NCI-H2171 (cell line): ENCODE results near the gene CDYL.
"Not testable (repeated sequence)": the region's sequence is repeated elsewhere in the genome, so short reads cannot be mapped to it uniquely, and the experiment has no call there.

Source experiments
- DNase-seq: peaks from one replicate; lab custom pipeline; 2025; lab: John Stamatoyannopoulos, UW

Gene CDYL

DNA sequence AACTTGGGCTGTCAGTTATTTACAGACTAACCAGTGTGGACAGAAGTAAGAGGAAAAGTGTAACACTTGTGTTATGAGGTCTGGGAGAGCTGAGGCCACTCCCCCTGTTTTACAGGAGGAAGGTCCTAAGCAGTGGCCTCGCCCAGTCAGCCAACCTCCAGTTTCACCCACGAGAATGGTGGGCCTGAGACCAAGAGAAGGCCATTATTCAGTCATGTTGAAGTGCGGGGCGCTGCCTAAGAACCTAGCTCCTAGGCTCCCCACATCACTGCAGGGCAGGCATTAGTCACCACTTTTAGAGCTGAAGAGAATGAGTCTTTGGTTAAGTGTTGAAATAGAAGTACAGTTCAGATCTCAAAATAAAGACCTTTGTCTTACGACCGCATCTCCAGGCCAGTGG lies 27.9 kb downstream of the CDYL start:
- no peak for DNase-seq

DNA sequence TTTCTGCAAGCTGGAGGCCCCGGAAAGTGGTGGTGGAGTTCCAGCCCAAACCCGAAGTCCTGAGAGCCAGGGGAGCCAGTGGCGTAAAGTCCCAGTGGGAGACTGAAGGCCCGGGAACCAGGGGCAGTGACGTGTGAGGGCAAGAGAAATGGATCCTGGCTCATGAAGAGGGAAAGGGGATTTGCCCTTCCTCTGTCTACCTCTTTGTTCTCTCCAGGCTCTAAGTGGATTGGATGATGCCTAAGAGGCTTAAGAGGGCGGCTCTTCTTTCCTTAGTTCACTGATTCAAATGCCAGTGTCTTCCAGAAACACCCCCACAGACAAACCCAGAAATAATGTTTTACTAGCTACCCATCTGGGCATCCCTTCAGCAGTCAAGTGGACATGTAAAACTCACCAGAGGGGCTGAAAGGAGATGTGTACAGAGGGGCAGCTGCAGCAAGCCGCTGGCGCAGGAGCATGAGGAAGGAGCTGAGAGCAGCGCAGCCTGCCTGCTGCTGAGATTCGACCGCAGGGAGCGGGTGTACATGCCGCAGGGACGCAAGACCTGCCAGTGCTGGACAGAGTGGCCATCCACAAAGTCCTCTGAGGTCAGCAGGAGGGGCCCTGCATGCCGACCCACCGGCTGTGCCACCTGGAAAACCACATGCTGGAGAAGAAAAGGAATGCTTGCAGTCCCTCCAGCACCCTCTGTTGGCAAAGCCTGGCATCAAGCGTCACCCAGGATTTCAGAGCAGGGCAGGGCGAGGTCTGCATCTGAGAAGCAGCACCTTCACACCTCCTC lies 29.5 kb downstream of the CDYL start:
- peak; percentile 2 for DNase-seq

- no peak for DNase-seq
Observed at GRCh38 chr6:4806337-4806725, 30.1 kb downstream of the CDYL start.

GRCh38 chr6:4806791-4807190 lies 30.6 kb downstream of the CDYL start:
- DNase-seq: no peak

DNA sequence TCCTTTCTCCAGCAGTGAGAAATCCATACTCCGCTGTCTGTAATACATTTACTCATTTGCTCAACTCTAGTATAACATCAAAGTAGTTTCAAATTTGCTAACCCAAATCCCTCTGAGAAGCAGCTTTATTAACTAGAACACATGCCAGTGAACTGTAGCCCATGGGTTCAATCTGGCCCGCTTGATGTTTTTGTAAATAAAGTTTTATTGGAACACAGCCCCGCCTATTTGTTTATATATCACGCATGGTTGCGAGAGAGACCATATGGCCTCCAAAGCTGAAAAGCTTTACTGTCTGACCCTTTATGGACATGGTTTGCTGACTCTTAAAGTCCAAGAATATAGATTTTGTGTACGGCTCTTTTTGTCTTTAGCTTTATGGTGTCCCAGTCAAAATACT lies 32.2 kb downstream of the CDYL start:
- DNase-seq: no peak

GRCh38 chr6:4809999-4810918 lies 34.1 kb downstream of the CDYL start:
- no peak for DNase-seq

- DNase-seq: no peak
Observed at GRCh38 chr6:4812068-4812467, 35.9 kb downstream of the CDYL start.

- no peak for DNase-seq
Observed at GRCh38 chr6:4813055-4813454, 36.9 kb downstream of the CDYL start.

- no peak for DNase-seq
Observed at GRCh38 chr6:4814212-4814611, 38.0 kb downstream of the CDYL start.

DNA sequence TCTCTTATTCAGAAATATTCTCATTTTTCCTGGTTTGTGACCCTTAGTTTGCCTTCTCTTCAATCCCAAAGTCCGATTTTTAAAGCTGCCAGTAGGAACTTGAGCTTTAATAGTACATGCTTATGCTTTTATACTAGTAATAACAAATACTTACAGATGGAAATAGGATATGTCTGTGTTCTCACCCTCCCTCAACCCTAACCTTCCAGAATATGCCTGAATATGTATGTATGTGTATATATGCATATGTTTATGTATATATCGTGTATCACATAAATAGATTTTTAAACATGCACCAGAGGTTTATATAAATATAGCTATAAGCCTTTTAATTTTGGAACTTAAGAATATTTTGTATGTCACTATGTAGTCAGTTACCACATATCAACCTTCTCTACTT lies 38.8 kb downstream of the CDYL start:
- no peak for DNase-seq

DNA sequence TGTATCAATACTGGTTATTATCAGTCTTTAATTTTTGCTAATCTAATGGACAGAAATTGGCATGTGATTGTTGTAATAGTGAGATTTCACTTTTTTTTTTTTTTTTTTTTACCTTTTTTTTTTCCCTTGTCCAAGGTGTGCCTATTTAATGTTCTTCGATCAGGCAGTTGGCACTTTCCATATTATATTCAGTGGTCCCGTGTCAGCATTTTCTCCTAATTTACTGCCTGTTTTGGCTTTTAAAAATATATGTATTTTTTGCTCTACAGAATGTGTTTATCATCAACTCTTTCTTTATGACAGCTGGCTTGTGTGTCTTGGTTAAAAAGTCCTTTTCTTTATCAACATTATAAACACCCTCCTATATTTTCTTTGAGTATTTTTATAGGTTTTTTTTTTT lies 39.4 kb downstream of the CDYL start:
- no peak for DNase-seq

- no peak for DNase-seq
Observed at GRCh38 chr6:4816904-4817303, 40.7 kb downstream of the CDYL start.

GRCh38 chr6:4817551-4817950 lies 41.3 kb downstream of the CDYL start:
- no peak for DNase-seq

- no peak for DNase-seq
Observed at GRCh38 chr6:4818272-4818938, 42.2 kb downstream of the CDYL start.

DNA sequence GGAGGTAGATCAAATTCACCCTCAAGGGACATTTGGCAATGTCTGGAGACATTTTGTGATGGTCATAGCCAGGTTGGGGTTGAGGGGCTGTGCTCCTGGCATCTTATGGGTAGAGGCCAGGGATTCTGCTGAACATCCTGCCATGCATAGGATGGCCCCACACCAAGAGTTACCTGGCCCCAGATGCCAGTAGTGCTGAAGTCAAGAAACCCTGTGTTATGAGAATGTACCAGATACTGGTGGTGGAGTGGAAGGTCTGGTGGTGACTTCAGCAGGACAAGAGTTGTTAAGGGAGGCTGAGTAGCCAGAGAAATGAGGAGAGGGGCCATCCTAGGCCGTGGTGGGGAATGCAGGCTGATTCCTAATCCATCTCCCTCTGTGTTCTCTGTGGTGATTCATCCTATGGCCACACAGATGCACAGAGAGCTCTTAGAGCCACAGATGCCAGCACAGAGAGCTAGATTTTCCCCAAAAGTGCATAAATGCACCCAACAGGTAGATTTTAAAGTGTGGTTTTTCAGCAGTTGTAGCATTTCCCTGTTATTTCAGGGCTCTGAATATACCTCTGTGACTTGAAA lies 43.6 kb downstream of the CDYL start:
- DNase-seq: no peak

DNA sequence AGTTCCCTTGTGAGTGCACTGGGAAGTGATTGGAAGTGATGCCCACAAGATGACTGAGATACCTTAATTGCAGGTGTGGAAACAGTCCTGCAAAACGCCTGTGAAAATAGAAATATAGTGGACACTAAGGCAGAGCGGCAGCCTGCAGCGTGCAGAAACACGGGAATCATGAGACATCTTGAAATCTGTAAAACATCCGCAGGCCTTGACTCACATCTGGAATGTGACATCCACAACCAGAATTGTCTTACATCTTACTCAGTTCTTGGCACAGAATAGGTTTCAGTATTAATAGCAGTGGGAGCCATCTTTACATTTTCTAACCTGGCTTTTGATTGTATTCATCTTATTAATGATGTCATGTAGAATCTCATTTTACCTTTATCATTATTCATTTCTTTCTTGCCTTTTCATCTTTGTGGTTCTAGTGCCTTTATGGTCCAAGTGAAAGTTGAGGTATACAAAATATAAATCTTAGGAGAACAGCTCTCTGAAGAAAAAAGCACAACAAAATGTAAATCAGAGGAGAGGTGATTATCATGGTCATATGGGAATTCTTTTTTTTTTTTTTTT lies 44.6 kb downstream of the CDYL start:
- no peak for DNase-seq

- no peak for DNase-seq
Observed at GRCh38 chr6:4822476-4822875, 46.3 kb downstream of the CDYL start.

DNA sequence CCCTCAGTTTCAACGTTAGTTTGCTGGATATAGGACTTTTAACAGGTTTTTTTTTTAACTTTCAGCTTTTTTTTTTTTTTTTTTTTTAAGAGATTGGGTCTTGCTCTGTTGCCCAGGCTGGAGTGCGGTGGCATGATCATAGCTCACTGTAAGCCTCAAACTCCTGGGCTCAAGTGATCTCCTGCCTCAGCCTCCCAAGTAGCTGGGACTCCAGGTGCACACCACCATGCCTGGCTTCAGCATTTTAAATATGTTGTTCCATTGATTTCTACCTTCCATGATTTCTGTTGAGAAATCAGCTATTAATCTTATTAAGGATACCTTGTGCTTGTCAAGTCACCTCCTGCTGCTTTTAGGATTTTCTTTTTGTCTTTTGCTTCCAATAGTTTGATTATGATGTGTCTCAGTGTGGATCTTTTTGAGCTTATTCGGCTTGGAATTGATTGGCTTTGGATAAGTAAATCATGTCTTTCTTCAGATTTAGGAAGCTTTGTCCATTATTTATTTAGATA lies 52.0 kb downstream of the CDYL start:
- DNase-seq: no peak

DNA sequence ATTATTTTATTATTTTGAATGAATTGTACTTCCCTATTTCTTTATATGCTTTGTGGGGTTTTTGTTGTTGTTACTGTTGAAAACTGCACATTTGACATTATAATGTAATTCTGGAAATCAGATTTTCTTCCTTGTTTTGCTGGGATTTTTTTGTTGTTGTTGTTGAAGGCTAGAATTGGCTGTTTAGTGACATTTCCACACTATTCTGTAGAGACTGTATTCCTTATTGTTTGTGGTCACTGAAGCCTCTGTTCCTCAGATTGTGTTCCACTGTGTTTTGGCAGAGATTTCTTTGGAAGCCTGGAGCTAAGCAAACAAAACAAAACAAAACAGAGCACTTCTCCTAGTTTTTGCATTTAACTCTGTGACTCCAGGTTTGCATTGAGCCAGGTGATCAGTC lies 52.9 kb downstream of the CDYL start:
- no peak for DNase-seq

DNA sequence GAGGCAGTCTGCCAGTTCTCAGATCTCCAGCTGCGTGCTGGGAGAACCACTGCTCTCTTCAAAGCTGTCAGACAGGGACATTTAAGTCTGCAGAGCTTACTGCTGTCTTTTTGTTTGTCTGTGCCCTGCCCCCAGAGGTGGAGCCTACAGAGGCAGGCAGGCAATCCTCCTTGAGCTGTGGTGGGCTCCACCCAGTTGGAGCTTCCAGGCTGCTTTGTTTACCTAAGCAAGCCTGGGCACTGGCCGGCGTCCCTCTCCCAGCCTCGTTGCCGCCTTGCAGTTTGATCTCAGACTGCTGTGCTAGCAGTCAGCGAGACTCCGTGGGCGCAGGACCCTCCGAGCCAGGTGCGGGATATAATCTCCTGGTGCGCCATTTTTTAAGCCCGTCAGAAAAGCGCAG lies 59.3 kb downstream of the CDYL start:
- not testable (repeated sequence) for DNase-seq

DNA sequence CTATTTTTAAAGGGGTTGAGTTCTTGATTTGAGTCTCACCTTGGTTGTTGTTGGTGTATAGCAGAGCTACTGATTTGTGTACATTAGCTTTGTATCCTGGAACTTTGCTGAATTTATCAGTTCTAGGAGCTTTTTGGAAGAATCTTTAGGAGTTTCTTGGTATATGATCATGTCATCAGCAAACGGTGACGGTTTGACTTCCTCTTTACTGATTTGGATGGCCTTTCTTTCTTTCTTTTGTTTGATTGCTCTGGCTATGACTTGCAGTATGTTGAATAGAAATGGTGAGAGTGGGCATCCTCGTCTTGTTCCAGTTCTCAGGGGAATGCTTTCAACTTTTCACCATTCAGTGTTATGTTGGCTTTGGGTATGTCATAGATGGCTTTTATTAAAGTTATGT lies 64.0 kb downstream of the CDYL start:
- no peak for DNase-seq

DNA sequence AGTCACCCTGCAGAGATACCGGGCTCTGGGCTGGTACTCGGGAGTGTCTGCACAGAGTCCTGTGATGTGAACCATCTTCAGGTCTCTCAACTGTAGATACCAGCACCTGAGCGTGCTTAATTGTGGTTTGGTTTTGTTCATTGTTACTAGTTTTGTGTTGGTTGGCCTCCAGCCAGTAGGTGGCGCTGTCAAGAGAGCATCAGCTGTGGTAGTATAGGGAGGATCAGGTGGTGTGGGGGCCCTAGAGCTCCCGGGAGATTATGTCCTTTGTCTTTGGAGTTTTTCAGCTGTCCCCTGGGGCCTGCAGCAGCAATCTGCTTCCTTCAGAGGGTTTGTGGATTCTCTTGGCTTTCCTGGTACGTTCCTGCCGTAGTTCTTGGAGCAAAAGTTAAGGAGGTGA lies 67.9 kb downstream of the CDYL start:
- peak; percentile 38 for DNase-seq
